Transverse colon (tissue), 4 donors: ENCODE data around the gene ADAMTS16. TPM values are rescaled to one million over a fixed set of nuclear protein-coding genes. Genes with fewer than 3 reads are reported as not detected.

ENCODE experiments used
- DNase-seq: peaks from one replicate; pipeline ENCODE4 v3.0.0-alpha.2; 2019
- H3K27ac ChIP-seq, 4 donors: fragments of 200-600 bp; sonication (generic); 2 replicates each; pipeline ENCODE4 v1.5.1; 2016 to 2018; ENCODE audit warnings: inconsistent platforms in 4 of 4
- H3K27me3 ChIP-seq: fragments of 200-600 bp; sonication (generic); 2 replicates; pipeline ENCODE4 v1.5.1; 2017; ENCODE audit warnings: inconsistent platforms
- H3K36me3 ChIP-seq, 4 donors: fragments of 200-600 bp; sonication (generic); 2 replicates each; pipeline ENCODE4 v1.5.1; 2017 to 2019; ENCODE audit warnings: inconsistent platforms in 4 of 4
- H3K4me1 ChIP-seq, 4 donors: fragments of 200-600 bp; sonication (generic); 2 replicates each; pipeline ENCODE4 v1.5.1; 2017 to 2020; ENCODE audit warnings: inconsistent platforms in 4 of 4
- H3K4me3 ChIP-seq, 4 donors: fragments of 200-600 bp; sonication (generic); 1 replicate in 1 of 4; 2 replicates in 3 of 4; pipeline versions ENCODE4 v1.5.1 to v1.6.1; 2017 to 2019; ENCODE audit warnings: inconsistent platforms in 4 of 4
- H3K9me3 ChIP-seq, 2 donors: fragments of 200-600 bp; sonication (generic); 2 replicates each; pipeline ENCODE4 v1.5.1; 2017 to 2019; ENCODE audit warnings: inconsistent platforms in 2 of 2
- EP300 ChIP-seq: sonication (generic); formaldehyde crosslinking; IDR thresholded peaks from one replicate; pipeline ENCODE4 v1.6.1; 2017; ENCODE audit warnings: antibody characterized with exemption, low read depth
- POLR2A ChIP-seq: fragments of 450-650 bp; IDR thresholded peaks from one replicate; pipeline ENCODE4 v1.6.1; 2016; ENCODE audit warnings: antibody characterized with exemption, mild to moderate bottlenecking, moderate library complexity
- POLR2AphosphoS5 ChIP-seq, 3 donors: sonication (generic); formaldehyde crosslinking; IDR thresholded peaks; one replicate each; pipeline ENCODE4 v1.6.1; 2016; ENCODE audit warnings: antibody characterized with exemption in 3 of 3
- WGBS, 2 donors: methylation state at CpG; one replicate each; pipeline ENCODE4 v1.1.5; 2018; ENCODE audit warnings: low coverage in 1 of 2; 5-methylcytosine and 5-hydroxymethylcytosine counted together
- in situ Hi-C, 4 donors: fragments of 200-750 bp; cut with MboI; loops; one replicate each; pipeline versions ENCODE4 v1.15.0 to v1.15.1; 2017; ENCODE audit warnings: low sequenced_read_pairs in 3 of 4, low pct_ligation_motif_present in 1 of 4, low pct_unique_long_range_greater_than_20kb in 1 of 4
- intact Hi-C: fragments of 100-400 bp; cut with DNase I; formaldehyde crosslinking; loops from one replicate; pipeline ENCODE4 v1.15.1; 2023; ENCODE audit warnings: low total_unique reads
- total RNA-seq, 4 donors: library from RNA; depleted of rRNA; stranded (reverse); fragments of >200 nt; gene quantifications; one replicate each; pipeline ENCODE4 v1.1.0, GENCODE V29; 2016
- TF ChIP-seq, protein P1 (sequence below), 5 experiments: fragments of 200-600 bp in 3 of 5; fragments of 450-650 bp in 2 of 5; sonication (generic) in 3 of 5; IDR thresholded peaks; 1 replicate in 2 of 5; 2 replicates in 3 of 5; pipeline ENCODE4 v1.5.1; 2016 to 2017; ENCODE audit warnings: antibody characterized with exemption in 5 of 5, inconsistent platforms in 3 of 5, mild to moderate bottlenecking in 2 of 5, moderate library complexity in 1 of 5

The ADAMTS16 gene
- total RNA-seq, 4 donors from 2014 or later = 0.68 to 4.4 TPM; not detected in 2

DNA sequence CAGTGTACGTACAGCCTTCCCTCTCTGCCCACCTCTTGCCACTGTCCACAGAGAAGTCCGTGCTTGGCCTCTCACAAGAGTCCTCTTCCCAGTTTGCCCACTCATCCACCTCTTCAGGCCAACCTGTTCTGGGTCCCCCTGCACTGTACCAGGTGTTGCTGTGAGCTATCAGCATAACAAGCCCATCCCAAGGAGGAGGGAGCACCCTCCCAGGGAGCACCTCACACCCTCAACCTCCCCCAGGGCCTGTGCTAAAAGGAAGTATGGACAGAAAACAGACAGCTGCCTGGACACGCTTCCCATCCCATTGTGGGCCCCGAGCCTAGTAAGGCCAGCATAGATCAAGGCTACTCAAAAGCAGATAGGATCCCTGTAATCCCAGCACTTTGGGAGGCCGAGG is 168.2 kb downstream of the ADAMTS16 start:
- 76% methylated on average over 5 of the region's 5 CpGs; no CpG with 5 or more reads in 1 of the 2 donors for WGBS, 2 donors
- Histone ChIP-seq H3K4me1 (no peaks in the 10 kb centered on the region), H3K27me3 (no peaks in the 10 kb centered on the region), H3K36me3 (no peaks in the 10 kb centered on the region), H3K9me3 (no peaks in the 10 kb centered on the region), H3K27ac (no peak overlapping the region), H3K4me3 (no peak overlapping the region)
- DNase-seq = no peak
- TF ChIP-seq, protein P1, sequence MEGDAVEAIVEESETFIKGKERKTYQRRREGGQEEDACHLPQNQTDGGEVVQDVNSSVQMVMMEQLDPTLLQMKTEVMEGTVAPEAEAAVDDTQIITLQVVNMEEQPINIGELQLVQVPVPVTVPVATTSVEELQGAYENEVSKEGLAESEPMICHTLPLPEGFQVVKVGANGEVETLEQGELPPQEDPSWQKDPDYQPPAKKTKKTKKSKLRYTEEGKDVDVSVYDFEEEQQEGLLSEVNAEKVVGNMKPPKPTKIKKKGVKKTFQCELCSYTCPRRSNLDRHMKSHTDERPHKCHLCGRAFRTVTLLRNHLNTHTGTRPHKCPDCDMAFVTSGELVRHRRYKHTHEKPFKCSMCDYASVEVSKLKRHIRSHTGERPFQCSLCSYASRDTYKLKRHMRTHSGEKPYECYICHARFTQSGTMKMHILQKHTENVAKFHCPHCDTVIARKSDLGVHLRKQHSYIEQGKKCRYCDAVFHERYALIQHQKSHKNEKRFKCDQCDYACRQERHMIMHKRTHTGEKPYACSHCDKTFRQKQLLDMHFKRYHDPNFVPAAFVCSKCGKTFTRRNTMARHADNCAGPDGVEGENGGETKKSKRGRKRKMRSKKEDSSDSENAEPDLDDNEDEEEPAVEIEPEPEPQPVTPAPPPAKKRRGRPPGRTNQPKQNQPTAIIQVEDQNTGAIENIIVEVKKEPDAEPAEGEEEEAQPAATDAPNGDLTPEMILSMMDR (IDR thresholded peaks at IDR 0.05) = no peak
- TF ChIP-seq POLR2AphosphoS5 (IDR thresholded peaks at IDR 0.05) (no peak), EP300 (no peak), POLR2A (no peak)
- intact Hi-C loops = no loop called here
- in situ Hi-C loops = no loop called here

- Histone ChIP-seq H3K27me3 (no peaks in the 10 kb centered on the region), H3K27ac (no peak overlapping the region), H3K9me3 (no peaks in the 10 kb centered on the region), H3K4me3 (no peak overlapping the region), H3K36me3 (no peaks in the 10 kb centered on the region), H3K4me1 (no peaks in the 10 kb centered on the region)
- TF ChIP-seq POLR2A (no peak), EP300 (no peak), POLR2AphosphoS5 (IDR thresholded peaks at IDR 0.05) (no peak)
- TF ChIP-seq, protein P1 (IDR thresholded peaks at IDR 0.05) = no peak
- in situ Hi-C loops (no loop called here), intact Hi-C loops (no loop called here)
- 38% methylated on average over 5 of the region's 5 CpGs; no CpG with 5 or more reads in 1 of the 2 donors for WGBS, 2 donors
- DNase-seq = no peak
Observed at GRCh38 chr5:5309645-5310044, 169.5 kb downstream of the ADAMTS16 start.

DNA sequence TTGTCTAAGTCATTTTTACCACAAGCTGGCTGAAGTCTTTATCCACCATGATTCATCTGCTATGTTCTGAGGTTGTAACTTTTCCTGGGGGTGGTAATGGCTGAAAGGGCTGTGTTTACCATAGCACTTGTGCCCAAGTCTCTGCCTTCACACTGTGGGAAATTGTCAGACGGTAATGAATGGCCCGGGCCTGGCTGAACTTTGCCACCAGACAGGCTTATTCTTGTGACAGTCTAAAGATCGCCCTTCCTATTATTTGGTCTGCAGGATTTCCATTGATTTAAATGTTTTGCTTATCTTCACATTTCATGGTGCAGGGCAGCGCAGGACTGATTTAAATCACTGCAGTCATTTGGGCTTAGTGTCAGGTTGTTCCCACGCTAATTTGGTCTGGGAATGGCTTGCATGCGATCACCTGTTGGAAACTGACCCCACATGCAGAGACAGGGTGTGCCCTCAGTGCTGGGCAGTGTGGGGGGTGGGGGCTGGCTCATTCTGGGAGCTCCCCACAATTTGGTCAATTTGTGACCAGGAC is 173.0 kb downstream of the ADAMTS16 start:
- no peak overlapping the region for H3K4me3 ChIP-seq
- TF ChIP-seq POLR2A (no peak), EP300 (no peak), POLR2AphosphoS5 (IDR thresholded peaks at IDR 0.05) (no peak)
- TF ChIP-seq, protein P1 (IDR thresholded peaks at IDR 0.05) = no peak
- H3K4me1 ChIP-seq = no peaks in the 10 kb centered on the region
- no peaks in the 10 kb centered on the region for H3K27me3 ChIP-seq
- 51 to 56% methylated on average over 2 to 6 of the region's 6 CpGs for WGBS, 2 donors
- no peaks in the 10 kb centered on the region for H3K9me3 ChIP-seq
- no peak overlapping the region for H3K27ac ChIP-seq
- no peak for DNase-seq
- H3K36me3 ChIP-seq = no peaks in the 10 kb centered on the region
- intact Hi-C loops (no loop called here), in situ Hi-C loops (no loop called here)

DNA sequence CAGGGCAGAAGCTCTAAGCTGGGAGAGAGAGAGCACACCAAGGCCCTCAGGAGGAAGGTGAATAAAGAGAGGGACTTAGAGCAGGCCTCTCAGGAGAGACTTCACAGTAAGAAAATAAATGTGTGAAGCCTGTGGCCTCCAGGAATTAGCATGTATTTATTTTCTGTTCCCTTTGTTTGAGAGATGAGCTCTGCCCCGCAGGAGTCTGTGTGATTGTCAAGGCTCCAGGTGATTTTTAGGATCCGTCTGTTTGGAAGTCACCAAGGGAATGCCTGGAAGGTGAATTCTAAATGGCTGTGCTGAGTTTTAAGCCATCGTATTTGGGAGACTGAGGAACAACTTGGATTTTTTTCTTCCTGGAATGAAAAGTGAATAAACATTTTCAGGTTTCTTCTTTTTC is 174.0 kb downstream of the ADAMTS16 start:
- H3K27ac ChIP-seq = no peak overlapping the region
- H3K36me3 ChIP-seq = no peaks in the 10 kb centered on the region
- H3K4me1 ChIP-seq = no peaks in the 10 kb centered on the region
- H3K27me3 ChIP-seq = no peaks in the 10 kb centered on the region
- no peaks in the 10 kb centered on the region for H3K9me3 ChIP-seq
- no peak for DNase-seq
- H3K4me3 ChIP-seq = no peak overlapping the region
- TF ChIP-seq EP300 (no peak), POLR2A (no peak), POLR2AphosphoS5 (IDR thresholded peaks at IDR 0.05) (no peak)
- TF ChIP-seq, protein P1 (IDR thresholded peaks at IDR 0.05) = no peak
- 77 to 100% methylated on average over 1 to 3 of the region's 3 CpGs for WGBS, 2 donors
- in situ Hi-C loops (no loop called here), intact Hi-C loops (no loop called here)
